ENCODE results near the gene LMBR1.

LMBR1 gene

GRCh38 chr7:156840134-156840533 lies 52.8 kb downstream of the LMBR1 start:
- Histone ChIP-seq H3K27ac (ENCODE audit: low read depth, low read length) (no peak overlapping the region), H3K36me3 (ENCODE audit: low read length) (no peaks in the 10 kb centered on the region), H3K4me2 (ENCODE audit: low read depth, low read length, poor library complexity, severe bottlenecking) (no peak overlapping the region), H4K20me1 (ENCODE audit: low read depth, low read length) (no peaks in the 10 kb centered on the region), H3K27me3 (ENCODE audit: low read length) (no peaks in the 10 kb centered on the region), H3K9me3 (ENCODE audit: insufficient read depth, low read length) (no peaks in the 10 kb centered on the region), H3K4me3 (ENCODE audit: insufficient read depth, low read length, poor library complexity, severe bottlenecking) (no peak overlapping the region), H3K9ac (ENCODE audit: low read length) (no peak overlapping the region), H3F3A (ENCODE audit: insufficient read depth) (no peaks in the 10 kb centered on the region), H3K9me2 (replicated peaks; ENCODE audit: insufficient read depth, low read length) (no peaks in the 10 kb centered on the region), H2AFZ (ENCODE audit: low read depth, low read length, severe bottlenecking) (no peak overlapping the region), H3K79me2 (ENCODE audit: insufficient read depth, low read length) (peaks cover 38% of the 10 kb centered on the region)
- no peak for TF ChIP-seq CTCF (IDR thresholded peaks at IDR 0.05; ENCODE audit: insufficient read depth, low read length, poor library complexity, severe bottlenecking)
- no peak for TF ChIP-seq EZH2phosphoT487 (conservative IDR thresholded peaks at IDR 0.05; ENCODE audit: low read length)

GRCh38 chr7:156836443-156836842 lies 56.5 kb downstream of the LMBR1 start:
- Histone ChIP-seq H3K36me3 (ENCODE audit: low read length) (peaks cover 9% of the 10 kb centered on the region; the same call in 1 of the 2 replicates), H3K4me2 (ENCODE audit: low read depth, low read length, poor library complexity, severe bottlenecking) (no peak overlapping the region), H3F3A (ENCODE audit: insufficient read depth) (no peaks in the 10 kb centered on the region), H3K9me2 (replicated peaks; ENCODE audit: insufficient read depth, low read length) (no peaks in the 10 kb centered on the region), H3K79me2 (ENCODE audit: insufficient read depth, low read length) (peaks cover 25% of the 10 kb centered on the region; the same call in 1 of the 2 replicates), H4K20me1 (ENCODE audit: low read depth, low read length) (no peaks in the 10 kb centered on the region), H3K9me3 (ENCODE audit: insufficient read depth, low read length) (no peaks in the 10 kb centered on the region), H2AFZ (ENCODE audit: low read depth, low read length, severe bottlenecking) (no peak overlapping the region), H3K27ac (ENCODE audit: low read depth, low read length) (no peak overlapping the region), H3K27me3 (ENCODE audit: low read length) (no peaks in the 10 kb centered on the region), H3K9ac (ENCODE audit: low read length) (no peak overlapping the region), H3K4me3 (ENCODE audit: insufficient read depth, low read length, poor library complexity, severe bottlenecking) (no peak overlapping the region)
- no peak for TF ChIP-seq CTCF (IDR thresholded peaks at IDR 0.05; ENCODE audit: insufficient read depth, low read length, poor library complexity, severe bottlenecking)
- TF ChIP-seq EZH2phosphoT487 (conservative IDR thresholded peaks at IDR 0.05; ENCODE audit: low read length), result no peak

GRCh38 chr7:156834462-156834861 lies 58.5 kb downstream of the LMBR1 start:
- Histone ChIP-seq H2AFZ (ENCODE audit: low read depth, low read length, severe bottlenecking) (no peak overlapping the region), H3K36me3 (ENCODE audit: low read length) (peaks cover 9% of the 10 kb centered on the region; the same call in 1 of the 2 replicates), H3K4me2 (ENCODE audit: low read depth, low read length, poor library complexity, severe bottlenecking) (no peak overlapping the region), H3K4me3 (ENCODE audit: insufficient read depth, low read length, poor library complexity, severe bottlenecking) (no peak overlapping the region), H3K9ac (ENCODE audit: low read length) (no peak overlapping the region), H3K9me3 (ENCODE audit: insufficient read depth, low read length) (no peaks in the 10 kb centered on the region), H3F3A (ENCODE audit: insufficient read depth) (no peaks in the 10 kb centered on the region), H3K27me3 (ENCODE audit: low read length) (no peaks in the 10 kb centered on the region), H3K27ac (ENCODE audit: low read depth, low read length) (no peak overlapping the region), H3K79me2 (ENCODE audit: insufficient read depth, low read length) (peaks cover 8% of the 10 kb centered on the region; the same call in 1 of the 2 replicates), H3K9me2 (replicated peaks; ENCODE audit: insufficient read depth, low read length) (no peaks in the 10 kb centered on the region), H4K20me1 (ENCODE audit: low read depth, low read length) (no peaks in the 10 kb centered on the region)
- TF ChIP-seq CTCF (IDR thresholded peaks at IDR 0.05; ENCODE audit: insufficient read depth, low read length, poor library complexity, severe bottlenecking) (no peak), EZH2phosphoT487 (conservative IDR thresholded peaks at IDR 0.05; ENCODE audit: low read length) (no peak)
